Measurements from ENCODE around the gene VPS8.

GRCh38 chr3:185090811-185091210 is 278.8 kb downstream of the VPS8 start:
- TF ChIP-seq CTCF (IDR thresholded peaks at IDR 0.05) (no peak), POLR2A (IDR thresholded peaks at IDR 0.05) (no peak)

Measured in heart left ventricle (tissue), 13 donors.